GM21737 (cell line): ENCODE results near the gene HRH1.
"Not testable (repeated sequence)": the region's sequence is repeated elsewhere in the genome, so short reads cannot be mapped to it uniquely, and the experiment has no call there.

Source experiments
- ATAC-seq: cut with Tn5 transposase; IDR thresholded peaks from one replicate; pipeline ENCODE4 v1.9.1; 2021; ENCODE audit warnings: mild to moderate bottlenecking, moderate library complexity; ENCODE audit not compliant: unreplicated experiment

HRH1 gene

GRCh38 chr3:11204697-11205348, 50.5 kb downstream of the HRH1 start:
- no peak for ATAC-seq

GRCh38 chr3:11205881-11206280, 51.6 kb downstream of the HRH1 start:
- ATAC-seq = not testable (repeated sequence)

- ATAC-seq = no peak
Measured at GRCh38 chr3:11206316-11206715, 52.0 kb downstream of the HRH1 start.

GRCh38 chr3:11206953-11207352, 52.7 kb downstream of the HRH1 start:
- no peak for ATAC-seq

GRCh38 chr3:11211531-11212298, 57.4 kb downstream of the HRH1 start:
- no peak for ATAC-seq

- ATAC-seq = no peak
Measured at GRCh38 chr3:11212299-11212608, 58.0 kb downstream of the HRH1 start.

GRCh38 chr3:11212784-11213183, 58.5 kb downstream of the HRH1 start:
- ATAC-seq = no peak

GRCh38 chr3:11213810-11214450, 59.6 kb downstream of the HRH1 start:
- no peak for ATAC-seq

GRCh38 chr3:11214451-11214978, 60.2 kb downstream of the HRH1 start:
- no peak for ATAC-seq

- ATAC-seq = not testable (repeated sequence)
Measured at GRCh38 chr3:11217370-11217769, 63.1 kb downstream of the HRH1 start.

- ATAC-seq = no peak
Measured at GRCh38 chr3:11220230-11220629, 65.9 kb downstream of the HRH1 start.

- ATAC-seq = no peak
Measured at GRCh38 chr3:11221818-11222415, 67.6 kb downstream of the HRH1 start.

- no peak for ATAC-seq
Measured at GRCh38 chr3:11224010-11224409, 69.7 kb downstream of the HRH1 start.

GRCh38 chr3:11224870-11225229, 70.6 kb downstream of the HRH1 start:
- ATAC-seq = no peak

GRCh38 chr3:11226042-11226370, 71.7 kb downstream of the HRH1 start:
- ATAC-seq = no peak

GRCh38 chr3:11228041-11228440, 73.7 kb downstream of the HRH1 start:
- ATAC-seq = no peak

- no peak for ATAC-seq
Measured at GRCh38 chr3:11230125-11230524, 75.8 kb downstream of the HRH1 start.

- no peak for ATAC-seq
Measured at GRCh38 chr3:11230832-11231231, 76.5 kb downstream of the HRH1 start.

- no peak for ATAC-seq
Measured at GRCh38 chr3:11235385-11235784, 81.1 kb downstream of the HRH1 start.

- no peak for ATAC-seq
Measured at GRCh38 chr3:11236588-11237461, 82.5 kb downstream of the HRH1 start.

- no peak for ATAC-seq
Measured at GRCh38 chr3:11238060-11238459, 83.8 kb downstream of the HRH1 start.
